AG04449 (cell line): ENCODE results near the gene MOV10L1.

Source experiments
- CTCF ChIA-PET: fragments of 350-600 bp; formaldehyde crosslinking; extraction: SDS; loops from one replicate; lab custom pipeline; 2021; ENCODE audit warnings: antibody characterized with exemption; lab: Yijun Ruan, JAX
- POLR2A ChIA-PET: fragments of 400-600, 350-600 bp; formaldehyde crosslinking; extraction: SDS; loops from one replicate; lab custom pipeline; 2020; ENCODE audit warnings: antibody characterized with exemption, inconsistent platforms; lab: Yijun Ruan, JAX
- DNase-seq: peaks from one replicate; pipeline ENCODE4 v3.0.0-alpha.2; 2010; ENCODE audit warnings: low read depth, low spot score
- H3K4me3 ChIP-seq: 2 replicates; pipeline ENCODE4 v1.5.1; 2011; ENCODE audit warnings: low read depth, mild to moderate bottlenecking, control low read depth, low read length
- CTCF ChIP-seq: IDR thresholded peaks from one replicate; pipeline ENCODE4 v1.5.1; 2011; ENCODE audit warnings: mild to moderate bottlenecking, moderate library complexity, low read length, control low read depth, inconsistent platforms; ENCODE audit not compliant: insufficient read depth; ENCODE audit errors: missing control alignments

Gene MOV10L1

GRCh38 chr22:50081426-50082196 lies 8.2 kb upstream of the MOV10L1 start:
- no peak for DNase-seq
- CTCF ChIA-PET, result interaction anchor here (0.9 kb wide), 2 partner anchors 61 to 128 kb away, joined by 3 read pairs; no protein-coding TSS in a partner anchor
- no peak for TF ChIP-seq CTCF
- no peak overlapping the region for H3K4me3 ChIP-seq
- POLR2A ChIA-PET, result no interaction called here

GRCh38 chr22:50082197-50082715 lies 7.5 kb upstream of the MOV10L1 start:
- POLR2A ChIA-PET, result no interaction called here
- TF ChIP-seq CTCF, result no peak
- DNase-seq, result no peak
- CTCF ChIA-PET, result interaction anchor here (0.9 kb wide), 1 partner anchor 60 kb away, joined by 3 read pairs; no protein-coding TSS in a partner anchor
- no peak overlapping the region for H3K4me3 ChIP-seq

- ChIA-PET CTCF (no interaction called here), POLR2A (no interaction called here)
- DNase-seq, result no peak
- H3K4me3 ChIP-seq, result no peak overlapping the region
- no peak for TF ChIP-seq CTCF
Measured at GRCh38 chr22:50082961-50083461, 6.8 kb upstream of the MOV10L1 start.

GRCh38 chr22:50083462-50084079 lies 6.2 kb upstream of the MOV10L1 start:
- ChIA-PET CTCF (no interaction called here), POLR2A (no interaction called here)
- TF ChIP-seq CTCF, result no peak
- H3K4me3 ChIP-seq, result no peak overlapping the region
- no peak for DNase-seq

GRCh38 chr22:50084080-50084477 lies 5.7 kb upstream of the MOV10L1 start:
- ChIA-PET CTCF (no interaction called here), POLR2A (no interaction called here)
- TF ChIP-seq CTCF, result no peak
- DNase-seq, result no peak
- no peak overlapping the region for H3K4me3 ChIP-seq

GRCh38 chr22:50084614-50085021 lies 5.2 kb upstream of the MOV10L1 start:
- TF ChIP-seq CTCF, result no peak
- ChIA-PET CTCF (interaction anchor here (1.1 to 1.2 kb wide), 2 partner anchors 9 to 14 kb away, joined by 3 read pairs; no protein-coding TSS in a partner anchor), POLR2A (no interaction called here)
- no peak for DNase-seq
- no peak overlapping the region for H3K4me3 ChIP-seq
